IPS-18c (cell line): ENCODE results near the gene PRSS48.

ENCODE experiments used
- H3K4me3 ChIP-seq: 2 replicates; pipeline ENCODE4 v1.7.0; 2013; ENCODE audit warnings: low read depth, mild to moderate bottlenecking, low read length, moderate library complexity; ENCODE audit not compliant: insufficient read depth
- H3K9me3 ChIP-seq: one replicate; pipeline ENCODE4 v1.6.1; 2013; ENCODE audit warnings: mild to moderate bottlenecking, low read length, moderate library complexity; ENCODE audit not compliant: control insufficient read depth, insufficient read depth

Gene PRSS48

DNA sequence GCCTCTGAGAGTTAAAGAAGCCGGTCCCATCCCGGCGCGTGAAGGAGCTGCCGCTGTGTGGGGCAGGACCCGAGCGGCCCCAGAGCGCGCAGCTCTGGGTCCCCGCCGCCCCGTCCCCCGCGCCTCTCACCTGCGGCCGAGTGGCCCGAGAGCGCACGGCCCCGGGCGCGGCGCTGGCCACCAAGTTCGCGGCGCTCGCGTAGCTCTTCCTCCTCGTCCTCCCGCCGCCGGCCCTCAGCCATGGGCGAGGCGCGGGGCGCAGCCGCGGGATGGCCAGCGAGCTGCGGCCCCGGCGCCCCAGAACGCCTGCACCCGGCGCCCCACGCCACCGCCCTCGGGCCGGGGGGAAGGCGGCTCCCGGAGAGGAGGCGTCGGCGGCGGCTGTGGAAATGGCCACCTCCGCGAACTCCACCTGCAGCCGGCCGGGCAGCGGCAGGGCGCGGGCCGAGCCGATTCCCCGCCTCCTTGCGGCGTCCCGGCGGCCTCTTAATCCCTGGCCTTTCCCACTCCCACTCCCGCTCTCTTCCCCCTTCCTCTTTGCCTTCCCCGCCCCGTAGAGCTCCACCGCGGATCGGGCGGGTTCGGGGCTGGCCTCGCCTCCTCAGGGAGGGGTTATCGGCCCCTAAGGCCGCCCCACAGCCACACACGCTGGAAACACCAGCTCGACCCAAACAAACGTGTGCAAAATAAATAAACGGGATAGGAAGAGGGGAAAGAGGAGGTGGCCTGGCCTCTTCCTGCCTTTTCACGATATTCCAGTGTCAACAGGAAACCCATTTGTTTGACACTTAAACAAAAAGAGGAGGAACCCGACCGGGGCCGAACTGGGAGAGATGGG is 48.4 kb downstream of the PRSS48 start, which contains the start of gene SH3D19:
TSS of gene SH3D19 (minus strand) at position 495 of the 838 bp plus-strand sequence. CDS start at position 242, 253 bp downstream.
- peak within 1 kb of the TSS; percentile 75 for H3K4me3 ChIP-seq

DNA sequence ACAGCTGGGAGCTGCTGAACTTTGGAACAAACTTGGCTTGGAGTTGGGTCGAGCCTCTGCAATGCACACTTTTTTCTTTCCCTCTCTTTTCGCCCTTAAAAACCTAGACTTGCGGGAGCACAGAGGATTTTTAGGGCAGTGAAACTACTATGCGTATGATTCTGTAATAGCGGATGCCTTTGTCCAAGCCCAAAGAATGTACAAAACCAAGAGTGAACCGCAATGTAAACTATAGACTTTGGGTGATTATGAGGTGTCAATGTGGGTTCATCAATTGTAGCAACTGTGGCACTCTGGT is 48.9 kb downstream of the PRSS48 start:
- Histone ChIP-seq H3K4me3 (peak overlapping the region; percentile 75), H3K9me3 (no peaks in the 10 kb centered on the region)

More for the DNA sequence above, 48.4 kb downstream of the PRSS48 start, which contains the start of gene SH3D19:
- H3K9me3 ChIP-seq: no peaks in the 10 kb centered on the region

GRCh38 chr4:151329217-151330007 is 52.5 kb downstream of the PRSS48 start:
- Histone ChIP-seq H3K4me3 (no peak overlapping the region), H3K9me3 (no peaks in the 10 kb centered on the region)

DNA sequence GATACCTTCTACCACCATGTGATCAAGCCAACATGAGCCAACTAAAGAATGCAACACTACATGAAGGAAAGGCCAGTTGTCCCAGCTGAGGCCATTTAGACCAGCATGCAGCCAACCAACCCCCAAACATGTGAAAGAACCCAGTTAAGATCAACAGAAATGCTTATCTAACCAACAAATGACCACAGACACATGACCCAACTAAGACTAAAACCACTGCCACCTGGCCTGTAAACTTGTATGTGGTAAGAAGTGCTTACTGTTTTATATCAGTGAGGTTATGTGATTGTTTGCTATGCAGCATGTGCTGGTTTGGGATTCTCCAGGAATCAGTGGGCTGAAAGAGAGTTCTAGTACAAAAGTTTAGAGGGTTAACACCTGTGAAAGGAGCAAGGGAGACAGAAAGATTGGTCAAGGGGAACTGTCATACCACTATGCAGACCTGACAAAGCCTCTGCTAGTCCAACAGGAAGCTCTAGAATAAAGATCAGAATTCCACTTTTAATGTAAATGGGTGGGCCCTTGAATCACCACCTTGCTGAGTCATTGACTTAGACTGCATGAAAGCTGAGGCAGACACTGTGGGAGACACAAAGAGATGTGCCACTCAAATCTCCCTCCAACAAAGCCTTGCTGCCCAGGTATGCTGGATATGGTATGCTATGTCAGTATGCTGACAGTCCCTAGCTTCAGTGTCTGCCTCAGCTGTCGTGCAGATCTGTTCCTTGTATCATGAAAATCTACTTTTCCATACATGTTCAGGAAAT is 54.5 kb downstream of the PRSS48 start:
- Histone ChIP-seq H3K9me3 (no peaks in the 10 kb centered on the region), H3K4me3 (no peak overlapping the region)

DNA sequence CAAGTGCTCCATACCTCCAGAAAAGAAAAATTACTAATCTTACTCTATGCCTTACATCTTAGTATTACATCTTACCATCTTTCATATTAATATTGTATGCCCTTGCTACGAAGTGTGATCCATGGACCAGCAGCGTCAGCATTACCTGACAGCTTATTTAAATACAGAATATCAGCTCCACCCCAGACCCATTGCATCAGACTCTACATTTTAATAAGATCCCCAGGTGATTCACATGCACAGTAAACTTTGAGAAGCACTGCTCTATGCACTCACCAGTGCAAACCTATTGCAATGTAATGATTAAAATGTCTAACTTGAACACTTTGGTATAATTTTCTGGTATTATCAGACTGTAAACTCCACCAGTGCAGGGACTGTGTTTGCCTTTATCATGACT is 62.5 kb downstream of the PRSS48 start:
- no peak overlapping the region for H3K4me3 ChIP-seq

DNA sequence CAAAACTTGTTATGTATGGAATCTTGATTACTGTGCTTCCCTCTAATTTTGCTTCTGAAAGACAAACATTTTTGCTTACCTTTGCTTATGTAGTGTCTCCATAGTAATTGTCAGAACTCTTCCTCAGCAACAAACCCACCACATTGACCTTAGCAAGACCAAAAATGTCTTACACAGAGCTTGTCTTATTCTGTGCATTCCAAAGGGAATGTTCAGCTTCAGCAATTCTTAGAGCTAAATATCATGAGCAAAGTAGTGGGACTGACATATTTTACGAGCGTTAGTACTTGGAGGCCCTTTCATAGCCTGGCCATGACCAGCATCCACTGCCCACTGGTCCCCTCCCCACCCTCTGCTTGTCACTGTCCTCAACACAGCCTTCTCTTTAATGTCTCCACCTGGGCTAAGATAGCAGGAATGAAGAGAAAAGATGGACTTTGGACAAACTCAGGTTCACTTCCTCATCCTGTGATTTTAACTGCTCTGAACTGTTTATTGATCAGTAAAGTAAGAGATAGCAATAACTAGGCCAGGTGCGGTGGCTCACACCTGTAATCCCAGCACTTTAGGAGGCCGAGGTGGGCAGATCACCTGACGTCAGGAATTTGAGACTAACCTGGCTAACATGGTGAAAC is 63.9 kb downstream of the PRSS48 start:
- no peaks in the 10 kb centered on the region for H3K9me3 ChIP-seq
- no peak overlapping the region for H3K4me3 ChIP-seq

More for the DNA sequence above, 62.5 kb downstream of the PRSS48 start:
- H3K9me3 ChIP-seq: no peaks in the 10 kb centered on the region
